Myocyte (in vitro differentiated cells): Measurements from ENCODE around the gene CADPS2. TPM values are rescaled to one million over a fixed set of nuclear protein-coding genes. Genes with fewer than 3 reads are reported as not detected.

Experiments used
- DNase-seq: peaks from one replicate; pipeline ENCODE4 v3.0.0-alpha.2; 2012; ENCODE audit warnings: low read depth
- total RNA-seq: library from RNA; depleted of rRNA; stranded (reverse); fragments of >200 nt; gene quantifications from 2 replicates; pipeline ENCODE4 v1.2.3, GENCODE V29; 2014

The CADPS2 gene
- total RNA-seq, 1 donor from 2014 or later: 0.80 TPM

DNA sequence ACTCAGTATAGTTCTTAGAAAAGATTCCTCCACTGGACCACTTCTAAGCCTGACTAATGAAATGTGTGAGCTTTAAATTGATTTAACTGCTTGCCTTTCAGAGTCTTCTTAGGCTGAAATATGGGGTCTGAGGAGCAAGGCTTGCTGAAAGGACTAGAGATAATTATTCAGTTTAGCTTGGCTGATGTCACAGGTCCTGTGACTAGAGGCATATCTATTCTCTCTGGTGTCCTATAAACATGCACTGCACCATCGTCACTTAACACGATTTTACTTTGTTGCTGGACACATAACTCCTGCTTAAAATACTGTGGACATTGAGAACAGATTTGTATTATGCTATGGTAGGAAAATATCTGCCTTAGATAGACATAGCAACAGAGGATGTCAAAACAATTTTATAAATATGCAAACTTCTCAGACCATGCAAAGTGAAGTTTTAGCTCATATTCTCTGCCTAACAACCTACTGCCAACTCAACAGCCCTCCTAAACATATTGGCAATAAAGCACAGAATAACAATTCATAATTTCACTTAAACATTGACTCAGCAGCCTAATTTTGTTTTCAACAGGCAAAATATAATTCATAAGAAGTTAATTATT lies 267.6 kb downstream of the CADPS2 start:
- DNase-seq: no peak

GRCh38 chr7:122616951-122617350 lies 269.3 kb downstream of the CADPS2 start:
- no peak for DNase-seq

DNA sequence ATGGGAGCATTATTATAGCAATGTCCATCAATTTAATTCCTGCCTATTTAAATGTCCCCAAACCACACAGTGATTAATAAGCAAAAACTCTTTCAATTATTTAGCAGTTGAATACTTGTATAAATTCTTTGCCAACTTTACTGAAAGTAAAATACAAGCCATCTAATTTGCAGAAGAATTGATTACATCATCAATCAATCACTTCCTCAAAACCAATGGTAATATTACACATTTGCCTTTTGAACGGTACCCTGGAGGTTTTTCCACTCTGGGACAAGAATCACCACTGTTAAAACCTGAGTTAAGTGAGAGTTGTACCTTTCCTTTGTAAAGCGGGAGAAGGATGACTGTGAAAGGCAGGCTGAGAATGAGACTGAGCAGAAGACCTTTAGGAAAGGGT lies 280.3 kb downstream of the CADPS2 start:
- no peak for DNase-seq

- no peak for DNase-seq
Measured at GRCh38 chr7:122604251-122604650, 282.0 kb downstream of the CADPS2 start.

GRCh38 chr7:122602800-122603199 lies 283.5 kb downstream of the CADPS2 start:
- no peak for DNase-seq

DNA sequence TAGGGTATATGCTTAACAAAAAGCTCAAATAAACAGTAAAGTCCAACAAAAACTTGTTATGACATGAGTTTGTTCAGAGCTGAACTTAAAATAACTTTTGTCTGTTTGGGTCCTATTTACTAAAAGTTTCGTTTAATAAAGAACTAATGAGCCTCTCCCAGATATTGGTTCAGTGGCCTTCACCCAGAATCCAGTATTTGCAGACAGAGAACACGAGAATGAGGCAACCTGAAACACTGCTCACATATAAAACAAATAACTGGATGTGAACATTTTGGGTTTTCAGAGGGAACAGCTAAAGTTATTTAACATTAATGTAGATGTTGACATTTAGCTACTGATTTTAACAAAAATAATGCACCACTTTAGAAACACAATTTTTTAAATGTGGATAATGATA lies 285.6 kb downstream of the CADPS2 start:
- no peak for DNase-seq

DNA sequence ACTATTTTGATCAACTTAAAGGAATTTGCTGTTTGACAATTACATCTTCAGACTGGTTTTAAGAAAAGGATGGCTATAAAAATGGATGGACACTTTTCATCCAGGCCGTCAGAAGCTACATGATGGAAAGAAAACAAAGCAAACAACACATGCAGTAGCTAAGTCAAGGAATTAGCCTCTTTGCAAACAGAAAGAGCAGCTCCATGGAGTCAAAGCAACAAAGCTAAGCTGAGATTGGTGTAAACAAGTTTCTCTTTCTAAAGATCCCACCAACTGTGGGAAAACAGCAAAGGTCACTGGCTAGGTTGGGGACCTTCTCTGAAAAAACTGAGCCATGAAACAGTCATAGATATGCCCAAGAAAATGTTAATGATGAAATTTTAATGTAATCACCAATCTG lies 286.2 kb downstream of the CADPS2 start:
- DNase-seq: no peak

- DNase-seq: no peak
Measured at GRCh38 chr7:122597277-122597676, 289.0 kb downstream of the CADPS2 start.

GRCh38 chr7:122595885-122596284 lies 290.4 kb downstream of the CADPS2 start:
- DNase-seq: no peak

DNA sequence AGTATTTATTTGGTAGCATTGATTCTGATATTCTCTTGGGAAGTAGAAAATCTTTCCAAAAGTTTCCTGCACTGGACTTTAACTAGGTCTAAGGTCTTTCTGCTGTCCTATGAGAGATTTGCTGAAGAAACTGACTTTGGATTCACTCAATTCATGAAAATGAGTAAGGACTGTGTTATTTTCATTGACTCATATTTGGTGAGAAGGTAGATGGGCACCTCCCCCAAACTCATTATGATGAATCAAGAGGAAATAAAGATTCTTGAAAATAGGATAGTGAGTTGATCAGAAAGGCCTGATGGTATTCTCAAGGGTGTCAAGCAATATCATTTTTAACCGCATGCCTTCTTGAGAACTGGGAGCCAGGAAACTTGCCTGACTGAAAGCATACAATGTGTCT lies 297.6 kb downstream of the CADPS2 start:
- DNase-seq: no peak

DNA sequence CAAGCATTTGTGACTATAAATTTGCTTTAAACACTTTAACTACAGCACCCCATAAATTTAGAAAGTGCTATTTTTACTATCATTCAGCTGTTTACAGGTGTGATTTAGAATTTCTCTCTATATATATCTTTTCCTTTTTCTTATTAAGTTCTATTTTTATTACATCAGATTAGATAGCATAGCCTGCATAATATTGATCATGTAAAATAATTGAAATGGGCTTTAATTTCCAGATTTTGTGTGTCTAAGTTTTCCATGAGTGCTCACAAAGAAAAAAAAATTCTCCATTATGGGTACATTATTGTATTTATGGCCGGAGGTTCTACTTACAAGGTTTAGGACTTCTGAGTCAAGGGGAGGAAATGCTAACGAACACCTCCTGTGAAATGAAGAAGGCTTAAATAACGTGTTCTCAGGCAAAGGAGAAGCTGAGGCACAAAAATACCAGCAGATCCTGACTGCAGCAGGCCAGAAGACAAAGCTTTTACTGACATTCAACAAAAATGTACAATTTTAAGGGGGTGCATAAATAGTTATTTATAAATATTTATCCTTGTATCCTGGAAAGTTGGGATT lies 301.5 kb downstream of the CADPS2 start:
- DNase-seq: no peak

GRCh38 chr7:122578350-122578749 lies 307.9 kb downstream of the CADPS2 start:
- no peak for DNase-seq

- DNase-seq: no peak
Measured at GRCh38 chr7:122577449-122578003, 308.7 kb downstream of the CADPS2 start.

GRCh38 chr7:122572706-122573105 lies 313.6 kb downstream of the CADPS2 start:
- no peak for DNase-seq

- DNase-seq: no peak
Measured at GRCh38 chr7:122561326-122561725, 324.9 kb downstream of the CADPS2 start.

DNA sequence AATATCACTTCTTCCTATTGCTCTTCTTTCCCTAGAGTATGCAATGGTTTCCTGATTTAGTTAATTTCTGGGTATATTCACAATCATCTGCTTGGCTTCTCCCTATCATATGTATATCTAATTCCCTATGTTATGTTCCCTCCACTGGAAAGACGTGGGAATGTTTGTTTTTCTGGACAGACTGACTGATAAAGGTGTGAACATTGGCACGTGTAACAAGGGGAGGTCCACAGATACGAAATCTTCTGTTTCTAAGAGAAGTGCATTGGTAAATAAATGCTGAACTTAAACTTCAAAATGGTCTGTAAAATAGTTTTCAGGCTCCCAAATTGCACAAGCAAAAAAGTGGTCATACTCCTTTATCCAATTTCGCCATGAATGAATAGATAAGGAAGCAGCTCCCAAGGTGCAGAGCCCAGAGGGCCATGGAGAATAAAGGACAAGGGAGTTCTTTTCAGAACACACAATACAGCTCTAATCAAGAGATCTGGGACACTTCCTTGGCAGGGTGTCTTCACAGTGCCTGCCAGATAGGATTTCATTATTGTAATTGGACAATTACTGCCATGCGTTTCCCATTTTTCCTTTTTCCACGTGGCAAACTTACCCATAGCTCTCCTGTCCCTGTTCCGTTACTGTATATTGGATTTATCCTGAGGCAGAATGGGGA lies 329.3 kb downstream of the CADPS2 start:
- no peak for DNase-seq

GRCh38 chr7:122556219-122556618 lies 330.0 kb downstream of the CADPS2 start:
- no peak for DNase-seq

DNA sequence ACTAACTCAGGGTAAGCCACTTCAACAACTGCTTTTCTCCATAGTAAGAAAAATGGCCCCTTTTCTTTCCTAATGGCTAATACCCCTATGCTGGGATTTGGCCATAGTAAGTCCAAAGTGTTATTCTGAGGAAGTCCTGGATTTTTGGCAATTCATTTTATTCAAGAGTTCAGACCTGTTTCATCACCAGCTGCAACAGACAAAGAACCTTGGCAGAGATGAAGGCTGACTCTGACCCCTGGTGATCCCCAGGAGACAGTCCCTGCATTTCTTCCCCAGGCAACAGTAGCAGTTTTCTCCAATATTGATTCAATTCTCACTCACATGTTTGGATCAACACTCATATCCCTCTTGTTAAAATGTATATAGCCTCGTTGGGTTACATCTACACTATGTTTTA lies 332.5 kb downstream of the CADPS2 start:
- no peak for DNase-seq

- no peak for DNase-seq
Measured at GRCh38 chr7:122552769-122553168, 333.5 kb downstream of the CADPS2 start.

- DNase-seq: no peak
Measured at GRCh38 chr7:122550545-122550944, 335.7 kb downstream of the CADPS2 start.

DNA sequence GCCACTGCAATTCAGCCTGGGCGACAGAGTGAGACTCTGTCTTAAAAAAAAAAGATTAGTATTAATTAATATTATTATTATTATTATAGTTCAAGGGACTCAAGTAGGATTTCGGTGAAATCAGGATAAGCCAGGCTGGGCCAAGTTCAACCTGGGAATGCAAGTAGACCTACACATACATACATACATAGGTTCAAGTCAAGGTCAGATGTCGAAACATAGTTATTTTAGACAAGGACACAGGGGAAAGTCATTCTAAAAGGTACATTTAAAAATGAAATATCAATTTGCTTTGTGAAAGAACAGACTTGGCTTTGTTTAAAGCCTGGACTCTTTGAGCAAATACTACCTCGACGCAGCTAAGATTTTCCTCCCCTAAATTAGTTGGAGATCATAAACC lies 336.7 kb downstream of the CADPS2 start:
- no peak for DNase-seq

GRCh38 chr7:122546496-122546895 lies 339.8 kb downstream of the CADPS2 start:
- DNase-seq: no peak

GRCh38 chr7:122544463-122544862 lies 341.8 kb downstream of the CADPS2 start:
- DNase-seq: no peak
